IMR-90 (cell line): ENCODE results near the gene DPEP3.

Experiments
- CHD1 ChIP-seq: IDR thresholded peaks from 2 replicates; pipeline ENCODE4 v1.6.1; 2012; ENCODE audit warnings: low read depth, low read length, improper control_type of control experiment
- CTCF ChIP-seq: conservative IDR thresholded peaks from 2 replicates; pipeline ENCODE4 v1.5.1; 2012; ENCODE audit warnings: mild to moderate bottlenecking, low read depth, low read length, improper control_type of control experiment
- FOS ChIP-seq: fragments of 150-350 bp; IDR thresholded peaks from 2 replicates; pipeline ENCODE4 v1.6.1; 2016; ENCODE audit warnings: low read depth, low read length
- RAD21 ChIP-seq: IDR thresholded peaks from 2 replicates; pipeline ENCODE4 v1.6.1; 2012; ENCODE audit warnings: low read length, improper control_type of control experiment
- RFX5 ChIP-seq: IDR thresholded peaks from 2 replicates; pipeline ENCODE4 v1.8.0; 2012; ENCODE audit warnings: low read depth, mild to moderate bottlenecking, low read length, moderate library complexity
- TF ChIP-seq, protein P1 (sequence below): fragments of 150-350 bp; IDR thresholded peaks from 2 replicates; pipeline ENCODE4 v1.6.1; 2017; ENCODE audit warnings: mild to moderate bottlenecking, antibody characterized with exemption, low read length, low read depth

DNA sequence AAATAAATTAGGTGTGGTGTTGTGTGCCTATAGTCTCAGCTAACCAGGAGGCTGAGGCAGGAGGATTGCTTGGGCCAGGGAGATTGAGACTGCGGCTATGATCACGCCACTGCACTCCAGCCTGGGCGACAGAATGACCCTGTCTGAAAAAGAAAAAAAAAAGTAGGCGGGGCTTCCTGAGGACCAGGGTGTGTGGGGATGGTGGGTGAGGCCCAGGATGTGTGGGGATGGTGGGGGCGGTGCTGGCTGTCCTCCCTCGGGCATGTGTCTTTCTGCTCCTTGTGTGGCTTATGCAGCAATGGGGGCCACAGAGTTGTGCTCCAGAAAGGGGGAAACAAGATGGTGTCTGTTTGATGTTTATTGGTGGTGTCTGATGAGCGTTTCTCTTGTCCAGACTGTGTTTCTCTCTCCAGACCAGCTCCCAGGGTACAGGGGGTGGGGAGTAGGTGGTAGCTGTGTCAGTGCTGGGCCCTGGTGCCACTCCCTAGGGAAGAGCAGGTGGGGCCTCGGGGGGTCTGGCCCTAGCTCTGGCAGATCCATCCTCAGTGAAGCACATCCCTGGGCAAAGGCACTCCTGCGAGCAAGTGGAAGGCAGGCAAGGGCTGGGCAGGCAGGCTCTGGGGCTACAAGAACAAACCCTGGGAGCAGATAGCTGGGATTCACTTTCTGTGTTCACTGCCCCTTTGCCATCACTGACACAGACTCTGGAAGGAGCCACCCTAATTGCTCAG is 38.7 kb downstream of the DPEP3 start:
- TF ChIP-seq CHD1, result no peak
- TF ChIP-seq CTCF, result no peak
- TF ChIP-seq RAD21, result no peak
- TF ChIP-seq FOS, result no peak
- TF ChIP-seq RFX5, result no peak
- TF ChIP-seq, protein P1, sequence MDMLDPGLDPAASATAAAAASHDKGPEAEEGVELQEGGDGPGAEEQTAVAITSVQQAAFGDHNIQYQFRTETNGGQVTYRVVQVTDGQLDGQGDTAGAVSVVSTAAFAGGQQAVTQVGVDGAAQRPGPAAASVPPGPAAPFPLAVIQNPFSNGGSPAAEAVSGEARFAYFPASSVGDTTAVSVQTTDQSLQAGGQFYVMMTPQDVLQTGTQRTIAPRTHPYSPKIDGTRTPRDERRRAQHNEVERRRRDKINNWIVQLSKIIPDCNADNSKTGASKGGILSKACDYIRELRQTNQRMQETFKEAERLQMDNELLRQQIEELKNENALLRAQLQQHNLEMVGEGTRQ, result no peak
